ENCODE measurements around the gene PCDHA4.

Gene PCDHA4

DNA sequence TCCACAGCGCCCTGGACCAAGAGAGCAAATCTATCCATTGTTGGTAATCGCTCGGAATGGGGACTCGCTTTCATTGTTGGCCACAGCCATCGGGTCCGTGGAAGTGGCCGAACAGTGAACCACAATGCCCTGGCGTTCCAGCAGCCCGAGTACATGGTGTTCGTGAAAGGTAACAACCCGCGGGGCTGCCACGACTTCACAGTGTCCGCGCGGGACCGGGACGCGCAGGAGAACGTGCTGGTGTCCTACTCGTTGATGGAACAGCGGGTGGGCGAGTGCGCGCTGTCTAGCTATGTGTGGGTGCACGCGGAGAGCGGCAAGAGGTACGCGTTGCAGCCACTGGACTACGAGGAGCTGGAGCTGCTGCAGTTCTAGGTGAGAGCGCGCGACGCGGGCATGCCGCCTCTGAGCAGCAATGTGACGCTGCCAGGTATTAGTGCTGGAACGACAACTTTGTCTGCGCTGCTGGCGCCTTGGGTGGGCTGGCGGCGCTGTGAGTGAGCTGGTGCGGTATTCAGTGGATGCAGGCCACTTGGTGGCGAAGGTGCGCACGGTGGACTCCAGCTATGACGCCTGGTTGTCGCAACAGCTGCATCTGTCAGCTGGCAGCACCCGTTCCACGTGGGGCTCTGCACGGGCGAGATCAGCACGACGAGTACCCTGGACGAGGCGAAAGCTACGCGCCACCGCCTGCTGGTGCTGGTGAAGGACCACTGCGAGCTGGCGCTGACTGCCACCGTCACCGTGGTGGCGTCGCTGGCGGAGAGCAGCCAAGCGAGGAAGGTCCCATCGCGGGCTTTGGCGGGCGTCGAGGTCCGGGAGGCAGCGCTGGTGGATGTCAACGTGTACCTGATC, 55.8 kb downstream of the PCDHA4 start:
- DNase-seq, result no peak

Measured in COR-L47 (cell line).